H1 (cell line): Measurements from ENCODE around the gene PLEKHG2. TPM values are rescaled to one million over a fixed set of nuclear protein-coding genes. Genes with fewer than 3 reads are reported as not detected.
A peak's percentile ranks its signal among the peaks of the same experiment; 100 is the strongest.

Experiments used
- CTCF ChIA-PET: fragments of 300-600 bp; sonication (Branson Sonifier 250); formaldehyde crosslinking; loops from one replicate; lab custom pipeline; 2021; ENCODE audit not compliant: partially characterized antibody; lab: Charles Lee
- POLR2A ChIA-PET: fragments of 300-600 bp; sonication (Branson Sonifier 250); formaldehyde crosslinking; loops from one replicate; lab custom pipeline; 2021; ENCODE audit warnings: inconsistent platforms; ENCODE audit not compliant: partially characterized antibody; lab: Charles Lee
- DNase-seq, 2 experiments: peaks; one replicate each; pipeline versions ENCODE4 v3.0.0 to v3.0.0-alpha.2; 2010 to 2022; ENCODE audit warnings: low spot score in 2 of 2, low read depth in 1 of 2, mixed read lengths in 1 of 2
- FAIRE-seq: peaks from 2 replicates; lab custom pipeline; 2011; peaks lifted over from hg19 to GRCh38; lab: Jason Lieb, UNC
- H2AFZ ChIP-seq: 2 replicates; pipeline ENCODE4 v1.8.1; 2012; ENCODE audit warnings: low read length, inconsistent platforms
- H2AK5ac ChIP-seq: 2 replicates; pipeline ENCODE4 v1.6.1; 2013; ENCODE audit warnings: low read depth, low read length
- H2BK120ac ChIP-seq: replicated peaks from 2 replicates; pipeline ENCODE3; 2013; ENCODE audit warnings: low read depth, low read length, inconsistent platforms
- H2BK12ac ChIP-seq: 2 replicates; pipeline ENCODE4 v1.6.1; 2013; ENCODE audit warnings: low read depth, low read length
- H2BK15ac ChIP-seq: 2 replicates; pipeline ENCODE4 v1.6.1; 2013; ENCODE audit warnings: low read length
- H2BK20ac ChIP-seq: 2 replicates; pipeline ENCODE4 v1.6.1; 2013; ENCODE audit warnings: low read length
- H2BK5ac ChIP-seq: 2 replicates; pipeline ENCODE4 v1.6.1; 2013; ENCODE audit warnings: low read depth, low read length
- H3K14ac ChIP-seq: 2 replicates; pipeline ENCODE4 v1.6.1; 2013; ENCODE audit warnings: inconsistent platforms; ENCODE audit not compliant: insufficient read length
- H3K18ac ChIP-seq: 2 replicates; pipeline ENCODE4 v1.6.1; 2013; ENCODE audit warnings: low read length; ENCODE audit errors: extremely low read depth
- H3K23ac ChIP-seq: 2 replicates; pipeline ENCODE4 v1.6.1; 2013; ENCODE audit warnings: inconsistent platforms; ENCODE audit not compliant: insufficient read length
- H3K23me2 ChIP-seq: 2 replicates; pipeline ENCODE4 v1.6.1; 2013; ENCODE audit warnings: low read depth, low read length
- H3K27ac ChIP-seq: 2 replicates; pipeline ENCODE4 v1.6.1; 2011; ENCODE audit warnings: low read depth, low read length, inconsistent platforms
- H3K27me3 ChIP-seq, 4 experiments: replicated peaks in 1 of 4; 1 replicate in 1 of 4; 2 replicates in 3 of 4; pipeline versions ENCODE4 v1.6.1 to v1.8.1; 2011 to 2013; ENCODE audit warnings: low read length in 3 of 4, mild to moderate bottlenecking in 3 of 4, inconsistent platforms in 2 of 4, mixed read lengths in 2 of 4, moderate library complexity in 1 of 4; ENCODE audit not compliant: control insufficient read depth in 3 of 4, insufficient read depth in 3 of 4; ENCODE audit errors: extremely low read depth in 1 of 4
- H3K36me3 ChIP-seq, 4 experiments: 2 replicates each; pipeline versions ENCODE4 v1.6.1 to v1.8.1; 2011 to 2013; ENCODE audit warnings: mild to moderate bottlenecking in 4 of 4, low read length in 3 of 4, moderate library complexity in 2 of 4, control low read depth in 1 of 4, inconsistent platforms in 1 of 4; ENCODE audit not compliant: insufficient read depth in 4 of 4, control insufficient read depth in 2 of 4
- H3K4ac ChIP-seq: replicated peaks from 2 replicates; pipeline ENCODE3; 2013; ENCODE audit warnings: low read length, low read depth, mixed read lengths, inconsistent platforms; ENCODE audit not compliant: insufficient read length
- H3K4me1 ChIP-seq, 4 experiments: replicated peaks in 1 of 4; 1 replicate in 1 of 4; 2 replicates in 3 of 4; pipeline versions ENCODE4 v1.6.1 to v1.8.1; 2011 to 2013; ENCODE audit warnings: low read length in 3 of 4, inconsistent platforms in 2 of 4, mixed read lengths in 1 of 4; ENCODE audit not compliant: insufficient read depth in 4 of 4, control insufficient read depth in 3 of 4
- H3K4me2 ChIP-seq, 2 experiments: 2 replicates each; pipeline versions ENCODE4 v1.6.1 to v1.8.1; 2011 to 2013; ENCODE audit warnings: low read depth in 2 of 2, low read length in 2 of 2, control low read depth in 1 of 2, inconsistent platforms in 1 of 2, mild to moderate bottlenecking in 1 of 2; ENCODE audit not compliant: insufficient read depth in 1 of 2
- H3K4me3 ChIP-seq, 4 experiments: fragments of 200-600, 300-600 bp in 1 of 4; sonication (generic), shearing (Covaris generic), sonication (Bioruptor Twin) in 1 of 4; 2 replicates each; pipeline versions ENCODE4 v1.5.1 to v1.8.1; 2011 to 2016; ENCODE audit warnings: low read length in 4 of 4, low read depth in 3 of 4, control low read depth in 2 of 4, inconsistent platforms in 2 of 4, mild to moderate bottlenecking in 2 of 4, mixed read lengths in 1 of 4, moderate library complexity in 1 of 4; ENCODE audit not compliant: insufficient read depth in 2 of 4; ENCODE audit errors: extremely low read depth in 1 of 4
- H3K56ac ChIP-seq: replicated peaks from 2 replicates; pipeline ENCODE3; 2013; ENCODE audit warnings: low read depth, mild to moderate bottlenecking, mixed read lengths, low read length, inconsistent platforms; ENCODE audit not compliant: insufficient read length
- H3K79me1 ChIP-seq: 2 replicates; pipeline ENCODE4 v1.6.1; 2013; ENCODE audit warnings: low read depth, low read length, control low read depth
- H3K79me2 ChIP-seq, 2 experiments: 2 replicates each; pipeline versions ENCODE4 v1.6.1 to v1.8.1; 2012 to 2013; ENCODE audit warnings: low read length in 2 of 2, mild to moderate bottlenecking in 2 of 2, inconsistent platforms in 1 of 2; ENCODE audit not compliant: insufficient read depth in 2 of 2, control insufficient read depth in 1 of 2
- H3K9ac ChIP-seq, 4 experiments: replicated peaks in 1 of 4; 1 replicate in 1 of 4; 2 replicates in 3 of 4; pipeline versions ENCODE4 v1.6.1 to v1.8.1; 2011 to 2013; ENCODE audit warnings: low read depth in 3 of 4, low read length in 3 of 4, control low read depth in 2 of 4, mild to moderate bottlenecking in 2 of 4, moderate library complexity in 2 of 4, inconsistent platforms in 1 of 4; ENCODE audit errors: extremely low read depth in 1 of 4
- H3K9me3 ChIP-seq, 2 experiments: 2 replicates each; pipeline versions ENCODE4 v1.6.1 to v1.8.1; 2012 to 2013; ENCODE audit warnings: mild to moderate bottlenecking in 2 of 2, moderate library complexity in 2 of 2, control low read depth in 1 of 2, inconsistent platforms in 1 of 2, low read depth in 1 of 2, low read length in 1 of 2, mixed read lengths in 1 of 2; ENCODE audit not compliant: insufficient read depth in 2 of 2
- H4K20me1 ChIP-seq, 2 experiments: replicated peaks in 1 of 2; 2 replicates each; pipeline versions ENCODE3 to v1.8.1; 2011 to 2013; ENCODE audit warnings: inconsistent platforms in 2 of 2, low read length in 2 of 2, mild to moderate bottlenecking in 1 of 2; ENCODE audit not compliant: insufficient read depth in 2 of 2, control insufficient read depth in 1 of 2
- H4K5ac ChIP-seq: 2 replicates; pipeline ENCODE4 v1.6.1; 2013; ENCODE audit warnings: low read length, low read depth, mixed read lengths, inconsistent platforms; ENCODE audit not compliant: insufficient read length
- H4K8ac ChIP-seq: 2 replicates; pipeline ENCODE4 v1.8.0; 2013; ENCODE audit warnings: mild to moderate bottlenecking, moderate library complexity, low read length, inconsistent platforms; ENCODE audit not compliant: insufficient read depth; ENCODE audit errors: extremely low read depth
- H4K91ac ChIP-seq: replicated peaks from 2 replicates; pipeline ENCODE3; 2013; ENCODE audit warnings: low read length, mixed read lengths, inconsistent platforms; ENCODE audit not compliant: insufficient read length
- ATF2 ChIP-seq: IDR thresholded peaks from 2 replicates; pipeline ENCODE4 v1.6.1; 2012; ENCODE audit warnings: low read length, inconsistent platforms
- CHD2 ChIP-seq: IDR thresholded peaks from 2 replicates; pipeline ENCODE4 v1.6.1; 2012; ENCODE audit warnings: low read length, improper control_type of control experiment
- CTCF ChIP-seq, 3 experiments: IDR thresholded peaks; 1 replicate in 2 of 3; 2 replicates in 1 of 3; pipeline versions ENCODE4 v1.5.1 to v1.6.1; 2011; ENCODE audit warnings: low read length in 3 of 3, mild to moderate bottlenecking in 3 of 3, inconsistent platforms in 2 of 3, low read depth in 1 of 3, moderate library complexity in 1 of 3; ENCODE audit not compliant: insufficient read depth in 1 of 3; ENCODE audit errors: control extremely low read depth in 1 of 3
- RAD21 ChIP-seq, 2 experiments: IDR thresholded peaks in 1 of 2; conservative IDR thresholded peaks in 1 of 2; 2 replicates each; pipeline ENCODE4 v1.6.1; 2011; ENCODE audit warnings: low read depth in 2 of 2, low read length in 2 of 2, improper control_type of control experiment in 1 of 2, inconsistent platforms in 1 of 2, mild to moderate bottlenecking in 1 of 2, moderate library complexity in 1 of 2
- WGBS, 2 experiments: shearing (Covaris generic) in 1 of 2; methylation state at CpG; one replicate each; pipeline versions ENCODE4 v1.1.6 to v1.1.7; 2013 to 2015; ENCODE audit warnings: low lambda C conversion rate in 2 of 2, mixed read lengths in 2 of 2, inconsistent platforms in 1 of 2, low coverage in 1 of 2, missing lambda C conversion rate in 1 of 2; ENCODE audit not compliant: insufficient replicate concordance in 2 of 2, insufficient coverage in 1 of 2, insufficient read length in 1 of 2; ENCODE audit errors: extremely low coverage in 1 of 2, missing lambda C conversion rate in 1 of 2; 5-methylcytosine and 5-hydroxymethylcytosine counted together
- polyA plus RNA-seq, 7 experiments: library from polyadenylated mRNA; depleted of rRNA in 3 of 7; stranded (reverse) in 5 of 7; unstranded in 2 of 7; fragments of >200 nt in 5 of 7; fragments of 200-250 nt in 2 of 7; gene quantifications; 1 replicate in 5 of 7; 2 replicates in 1 of 7; 4 replicates in 1 of 7; pipeline versions ENCODE4 v1.2.1 to v1.2.3, GENCODE V29; 2011 to 2013; ENCODE audit warnings: missing spikeins in 2 of 7, mixed read lengths in 2 of 7
- total RNA-seq: library from RNA; stranded (reverse); fragmentation: NEBNext Ultra II Directional; extraction: Animal tissue kit (Norgen Biotek cat#: 25700); gene quantifications from 2 replicates; pipeline ENCODE4 v1.2.1, GENCODE V29; 2021

The PLEKHG2 gene
- total and polyA plus RNA-seq, 2 of the 8 experiments (the other 6 are each of a cell fraction or from before 2014, with no cell fraction given) = 16.9 to 65.7 TPM

- no peak overlapping the region for H2AFZ ChIP-seq
- FAIRE-seq = no peak
- H2BK20ac ChIP-seq = no peak overlapping the region
- peaks cover 6 to 11% of the 10 kb centered on the region in 2 experiments for H4K20me1 ChIP-seq
- H3K36me3 ChIP-seq = peaks cover 26 to 50% (median 47%) of the 10 kb centered on the region in 4 experiments
- no peak overlapping the region for H4K91ac ChIP-seq
- H2BK15ac ChIP-seq = no peak overlapping the region
- peak in 1 of 2 experiments; percentile 96 for DNase-seq
- ChIA-PET CTCF (interaction anchor here (0.7 to 5.6 kb wide), 41 partner anchors 9 to 199 kb away, joined by 3 to 78 read pairs (median 6); partner anchors contain the start of genes DLL3, EID2, EID2B and PLEKHG2), POLR2A (interaction anchor here (0.7 to 5.3 kb wide), 13 partner anchors 12 to 104 kb away, joined by 3 to 20 read pairs (median 4); partner anchors contain the start of genes EID2B, MED29, PAF1 and RPS16)
- peak overlapping the region; percentile 54 for H4K8ac ChIP-seq
- H3K4me1 ChIP-seq = no peaks in the 10 kb centered on the region; a peak in 1 of 7 replicates
- no peak overlapping the region for H3K4me3 ChIP-seq
- no peak overlapping the region for H4K5ac ChIP-seq
- H3K14ac ChIP-seq = no peak overlapping the region
- H3K4me2 ChIP-seq = no peak overlapping the region
- no peaks in the 10 kb centered on the region for H3K27me3 ChIP-seq
- no peak overlapping the region for H3K27ac ChIP-seq
- 61% methylated on average over 9 of the region's 9 CpGs; no CpG with 5 or more reads in 1 of the 2 experiments for WGBS, 2 experiments
- no peak overlapping the region for H3K4ac ChIP-seq
- H2AK5ac ChIP-seq = no peak overlapping the region
- no peaks in the 10 kb centered on the region for H3K79me2 ChIP-seq
- no peak overlapping the region for H3K23ac ChIP-seq
- no peak overlapping the region for H2BK120ac ChIP-seq
- peaks cover 3% of the 10 kb centered on the region; the same call in 1 of the 2 replicates for H3K79me1 ChIP-seq
- no peak overlapping the region for H2BK5ac ChIP-seq
- no peak overlapping the region for H3K18ac ChIP-seq
- H2BK12ac ChIP-seq = no peak overlapping the region
- TF ChIP-seq RAD21 (IDR thresholded peaks at IDR 0.05 in 1 of 2, conservative IDR thresholded peaks at IDR 0.05 in 1 of 2; ENCODE audit: low read depth in 2 of 2, low read length in 2 of 2) = peak; percentile 61 to 72
- TF ChIP-seq CHD2 = no peak
- no peak for TF ChIP-seq ATF2
- TF ChIP-seq CTCF (IDR thresholded peaks at IDR 0.05; ENCODE audit: control extremely low read depth in 1 of 3, insufficient read depth in 1 of 3, low read depth in 1 of 3, low read length in 3 of 3) = peak; percentile 89 to 96 (median 92)
- H3K56ac ChIP-seq = no peak overlapping the region
- no peak overlapping the region for H3K9ac ChIP-seq
- H3K9me3 ChIP-seq = no peaks in the 10 kb centered on the region
- no peaks in the 10 kb centered on the region; the same call in 1 of the 2 replicates for H3K23me2 ChIP-seq
Observed at GRCh38 chr19:39474139-39474620, 61.7 kb downstream of the PLEKHG2 start.
